Hematopoietic multipotent progenitor cell treated with erythropoietin and hydrocortisone succinate and interleukin-3 and kit ligand, for 4 days (in vitro differentiated cells): ENCODE data around the gene RAD17.
"Not testable (repeated sequence)": the region's sequence is repeated elsewhere in the genome, so short reads cannot be mapped to it uniquely, and the experiment has no call there.

Experiments used
- DNase-seq: peaks from one replicate; pipeline ENCODE4 v3.0.0-alpha.2; 2015

Gene RAD17, protein sequence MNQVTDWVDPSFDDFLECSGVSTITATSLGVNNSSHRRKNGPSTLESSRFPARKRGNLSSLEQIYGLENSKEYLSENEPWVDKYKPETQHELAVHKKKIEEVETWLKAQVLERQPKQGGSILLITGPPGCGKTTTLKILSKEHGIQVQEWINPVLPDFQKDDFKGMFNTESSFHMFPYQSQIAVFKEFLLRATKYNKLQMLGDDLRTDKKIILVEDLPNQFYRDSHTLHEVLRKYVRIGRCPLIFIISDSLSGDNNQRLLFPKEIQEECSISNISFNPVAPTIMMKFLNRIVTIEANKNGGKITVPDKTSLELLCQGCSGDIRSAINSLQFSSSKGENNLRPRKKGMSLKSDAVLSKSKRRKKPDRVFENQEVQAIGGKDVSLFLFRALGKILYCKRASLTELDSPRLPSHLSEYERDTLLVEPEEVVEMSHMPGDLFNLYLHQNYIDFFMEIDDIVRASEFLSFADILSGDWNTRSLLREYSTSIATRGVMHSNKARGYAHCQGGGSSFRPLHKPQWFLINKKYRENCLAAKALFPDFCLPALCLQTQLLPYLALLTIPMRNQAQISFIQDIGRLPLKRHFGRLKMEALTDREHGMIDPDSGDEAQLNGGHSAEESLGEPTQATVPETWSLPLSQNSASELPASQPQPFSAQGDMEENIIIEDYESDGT

DNA sequence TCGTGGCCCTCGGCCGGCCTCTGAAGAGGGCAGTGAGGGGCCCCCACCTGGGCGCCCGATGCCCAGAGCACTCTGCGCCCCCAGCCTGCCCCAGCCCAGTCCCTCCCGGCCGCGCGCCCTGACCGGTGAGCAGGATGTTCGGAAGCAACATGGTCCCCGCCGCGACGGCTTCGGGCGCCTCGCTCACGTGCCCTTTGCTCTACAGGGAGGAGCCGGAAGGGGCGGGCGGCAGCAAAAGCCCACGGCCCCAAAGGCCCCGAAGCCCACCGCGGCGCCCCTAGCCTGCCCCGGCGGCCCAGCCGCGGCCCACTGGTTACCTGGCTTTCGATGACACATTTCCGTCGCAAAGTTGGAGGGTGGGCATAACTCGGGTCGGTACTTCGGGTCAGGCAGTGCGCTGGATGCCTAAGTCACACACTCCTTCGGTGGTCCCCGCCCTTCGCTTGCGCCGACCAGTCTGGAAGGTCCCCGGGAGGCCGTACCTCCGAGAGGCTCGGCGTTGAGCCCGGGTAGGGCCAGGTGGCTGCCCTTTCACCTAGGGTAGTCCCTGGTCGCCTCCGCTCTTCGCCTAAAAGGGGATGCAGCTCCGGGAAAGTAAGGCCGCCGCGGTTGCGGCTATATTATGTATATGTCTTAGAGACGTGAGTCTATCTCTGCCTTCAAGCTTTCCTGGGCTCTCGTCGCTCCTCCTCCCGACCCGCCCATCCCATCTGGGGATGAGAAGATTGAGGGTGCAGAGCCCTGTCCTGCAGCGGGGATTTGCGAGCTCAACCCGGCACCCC lies at the start of gene RAD17, which contains the start of the genes AK6 and TAF9:
Gene RAD17, plus strand, starts transcription at position 479 of the 782 bp plus-strand sequence. CDS start 2,391 bp downstream, outside the sequence.
Gene AK6, minus strand, starts transcription at position 181 of the 782 bp plus-strand sequence. Its CDS starts 30 bp downstream, at position 151.
Gene TAF9, minus strand, starts transcription at position 181 of the 782 bp plus-strand sequence. CDS start 3,783 bp downstream, outside the sequence.
- peak; percentile 96 for DNase-seq

DNA sequence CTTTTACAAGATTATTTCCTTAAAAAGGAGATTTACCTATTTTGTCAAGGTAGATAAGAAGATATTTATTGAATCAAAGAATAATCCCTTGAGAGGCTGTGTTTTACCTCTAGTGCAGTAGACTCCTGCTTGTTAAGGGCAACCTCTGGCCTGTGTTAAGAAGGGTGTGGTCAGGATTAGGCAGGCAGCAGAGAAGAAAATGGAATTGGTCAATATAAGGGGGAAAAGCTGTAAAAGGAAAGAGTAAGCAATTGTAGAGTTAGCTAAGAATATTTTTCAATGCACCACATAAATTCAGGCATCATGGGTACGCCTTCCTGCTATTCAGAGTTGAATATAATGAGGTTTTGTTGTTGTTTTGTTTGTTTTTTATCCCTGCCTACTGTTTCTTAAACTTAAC lies 43.3 kb upstream of the RAD17 start:
- DNase-seq = no peak

DNA sequence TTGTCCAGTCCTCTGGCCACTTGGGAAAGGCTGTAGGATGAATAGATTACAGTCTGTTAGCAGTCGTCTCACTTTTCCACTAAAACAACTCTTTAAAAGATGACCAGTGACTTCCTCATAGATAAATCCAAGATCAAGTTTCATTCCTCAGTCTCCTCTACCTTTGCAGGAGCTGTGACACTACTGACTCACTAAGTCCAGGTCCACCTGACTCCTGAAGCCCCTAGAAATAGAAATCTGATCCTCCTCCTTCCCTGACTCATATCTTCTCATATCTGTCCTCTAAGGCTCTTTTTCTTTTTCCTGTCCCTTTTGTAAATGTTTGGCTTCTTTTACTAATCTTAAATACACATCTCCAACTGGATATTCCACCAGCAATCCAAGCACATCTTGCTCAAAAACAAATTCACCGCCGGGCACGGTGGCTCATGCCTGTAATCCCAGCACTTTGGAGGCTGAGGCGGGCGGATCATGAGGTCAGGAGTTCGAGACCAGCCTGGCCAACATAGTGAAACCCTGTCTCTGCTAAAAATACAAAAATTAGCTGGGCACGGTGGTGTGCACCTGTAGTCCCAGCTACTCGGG lies 39.6 kb upstream of the RAD17 start:
- DNase-seq = no peak

DNA sequence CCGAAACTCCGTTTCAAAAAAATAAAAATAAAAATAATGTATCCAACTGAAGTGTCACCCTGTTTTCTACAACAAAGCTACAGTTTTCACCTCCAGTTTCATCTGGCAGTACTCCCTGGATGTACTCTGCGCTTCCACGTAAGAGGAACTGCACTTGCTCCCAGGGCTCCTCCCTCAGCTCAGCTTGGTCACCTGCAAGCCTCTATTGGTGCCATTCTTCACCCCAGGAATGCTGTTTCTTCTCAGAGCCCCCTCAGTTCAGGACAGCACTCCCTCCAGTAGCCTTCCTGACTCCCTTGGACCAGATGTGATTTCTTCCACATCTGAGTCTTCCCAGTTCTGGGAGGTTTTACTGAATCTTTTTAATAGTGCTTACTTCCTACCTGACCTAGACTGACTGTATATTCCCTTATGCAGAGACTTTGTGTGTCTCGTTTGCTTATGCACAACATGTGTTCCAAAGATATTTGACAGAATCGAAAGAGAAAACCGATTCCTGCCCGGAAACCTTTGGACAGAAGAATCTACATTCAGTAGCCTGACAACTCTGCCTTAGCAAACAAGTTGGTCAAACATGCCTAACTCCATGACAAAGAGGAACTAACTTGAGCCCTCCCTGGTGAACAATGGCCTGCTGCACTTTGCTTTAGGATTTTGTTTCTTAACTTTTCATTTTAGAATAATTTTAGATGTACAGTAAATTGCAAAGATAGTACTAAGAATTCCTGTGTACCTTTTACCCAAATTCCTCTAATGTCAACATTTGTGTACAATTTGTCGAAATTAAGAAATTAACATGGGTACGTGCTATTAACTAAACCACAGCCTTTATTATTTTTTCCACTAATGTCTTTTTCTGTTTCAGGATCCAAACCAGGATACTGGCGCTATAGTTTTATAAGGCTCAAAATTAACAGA lies 37.8 kb upstream of the RAD17 start:
- DNase-seq = peak; percentile 65

DNA sequence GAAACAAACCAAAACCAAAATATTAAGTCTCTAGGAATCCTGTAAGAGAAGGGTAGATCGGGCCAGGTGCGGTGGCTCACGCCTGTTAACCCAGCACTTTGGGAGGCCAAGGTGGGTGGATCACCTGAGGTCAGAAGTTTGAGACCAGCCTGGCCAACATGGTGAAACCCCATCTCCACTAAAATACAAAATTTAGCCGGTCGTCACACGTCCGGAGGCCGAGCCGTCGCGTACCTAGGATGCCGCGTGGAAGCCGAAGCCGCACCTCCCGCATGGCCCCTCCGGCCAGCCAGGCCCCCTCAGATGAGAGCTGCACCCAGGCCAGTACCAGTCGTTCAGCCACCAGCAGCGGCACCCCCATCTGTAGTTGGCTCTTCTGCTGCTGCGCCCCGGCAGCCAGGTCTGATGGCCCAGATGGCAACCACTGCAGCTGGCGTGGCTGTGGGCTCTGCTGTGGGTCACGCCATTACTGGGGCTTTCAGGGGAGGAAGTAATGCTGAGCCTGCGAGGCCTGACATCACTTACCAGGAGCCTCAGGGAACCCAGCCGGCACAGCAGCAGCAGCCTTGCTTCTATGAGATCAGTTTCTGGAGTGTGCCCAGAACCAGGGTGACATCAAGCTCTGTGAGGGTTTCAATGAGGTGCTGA lies 35.8 kb upstream of the RAD17 start:
- not testable (repeated sequence) for DNase-seq

DNA sequence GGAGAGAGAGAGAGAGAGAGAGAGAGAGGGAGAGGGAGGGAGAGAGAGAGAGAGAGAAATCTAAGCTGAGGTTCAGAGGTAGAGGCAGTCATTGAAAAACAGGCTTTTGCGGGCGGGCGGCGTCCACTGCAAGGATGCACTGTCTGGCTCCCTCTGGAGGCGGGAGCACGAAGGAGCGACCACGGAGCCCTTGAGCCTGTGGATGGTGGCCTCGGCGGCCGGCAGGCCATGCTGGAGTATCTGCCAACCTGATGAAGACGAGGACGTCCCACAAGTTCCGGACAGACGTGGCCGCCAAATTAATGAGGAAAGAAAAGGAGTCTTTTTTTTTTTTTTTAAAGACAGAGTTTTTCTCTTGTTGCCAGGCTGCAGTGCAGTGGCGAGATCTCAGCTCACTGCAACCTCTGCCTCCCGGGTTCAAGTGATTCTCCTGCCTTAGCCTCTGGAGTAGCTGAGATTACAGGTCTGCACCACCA lies 34.8 kb upstream of the RAD17 start:
- peak; percentile 93 for DNase-seq

DNA sequence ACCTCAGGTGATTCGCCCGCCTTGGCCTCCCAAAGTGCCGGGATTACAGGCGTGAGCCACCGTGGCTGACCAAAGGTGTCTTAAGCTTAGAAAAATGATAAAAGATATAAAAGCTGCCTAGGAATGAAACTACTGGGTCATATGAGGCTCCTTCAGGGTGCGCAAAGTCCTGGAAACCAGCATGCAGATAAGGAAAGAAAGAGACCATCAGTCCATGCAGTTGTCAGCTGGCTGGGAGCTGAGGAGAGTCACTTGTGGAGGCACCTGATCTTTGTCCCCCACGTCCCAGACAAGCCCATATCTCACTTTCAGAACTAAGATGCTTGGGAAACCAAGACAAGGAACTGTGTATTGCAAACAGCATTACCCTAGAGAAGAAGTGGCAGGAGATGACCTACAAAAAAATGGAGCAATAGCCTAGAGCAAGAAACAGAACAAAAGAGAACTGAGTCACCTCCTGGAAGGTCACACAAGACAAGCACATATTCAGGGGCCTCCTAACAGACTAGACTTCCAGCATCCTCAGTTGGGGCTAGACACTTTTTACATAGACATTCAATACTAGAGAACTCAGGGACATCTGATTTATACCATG lies 34.2 kb upstream of the RAD17 start:
- no peak for DNase-seq

DNA sequence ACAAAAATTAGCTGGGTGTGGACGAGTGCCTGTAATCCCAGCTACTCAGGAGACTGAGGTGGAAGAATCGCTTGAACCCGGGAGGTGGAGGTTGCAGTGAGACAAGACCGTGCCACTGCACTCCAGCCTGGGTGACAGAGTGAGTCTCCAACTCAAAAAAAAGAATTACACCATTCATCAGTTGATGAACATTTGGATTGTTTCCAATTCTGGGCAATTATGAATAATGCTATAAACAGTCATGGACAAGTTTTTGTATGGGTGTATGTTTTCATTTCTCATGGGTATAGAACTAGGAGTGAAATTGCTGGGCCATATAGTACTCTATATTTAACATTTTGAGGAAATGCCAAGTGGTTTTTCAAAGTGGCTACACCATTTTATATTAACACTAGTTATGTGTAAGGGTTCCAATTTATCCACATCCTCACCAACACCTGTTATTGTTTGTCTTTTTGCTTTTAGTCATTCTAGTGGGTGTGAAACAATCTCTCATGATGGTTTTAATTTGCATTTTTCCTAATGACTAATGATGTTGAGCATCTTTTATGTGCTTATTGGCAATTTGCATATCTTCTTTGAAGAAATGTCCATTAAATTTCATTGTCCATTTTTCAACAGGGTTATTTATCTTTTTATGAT lies 28.0 kb upstream of the RAD17 start:
- no peak for DNase-seq

DNA sequence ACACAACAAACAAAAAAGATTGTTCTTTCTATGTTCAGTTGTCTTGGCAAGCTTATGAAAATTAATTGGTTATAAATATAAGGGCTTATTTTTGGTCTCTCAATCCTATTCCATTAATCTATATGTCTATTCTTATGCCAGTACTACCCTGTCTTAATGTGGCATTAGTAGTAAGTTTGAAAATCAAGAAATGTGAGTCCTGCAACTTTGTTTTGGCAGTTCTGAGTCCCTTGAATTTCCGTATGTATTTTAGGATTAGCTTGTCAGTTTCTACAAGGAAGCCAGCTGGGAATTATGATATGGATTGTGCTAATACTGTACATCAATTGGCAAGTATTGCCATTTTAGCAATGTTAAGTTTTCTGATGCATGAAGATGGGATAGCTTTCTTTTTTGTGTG lies 26.5 kb upstream of the RAD17 start:
- no peak for DNase-seq

DNA sequence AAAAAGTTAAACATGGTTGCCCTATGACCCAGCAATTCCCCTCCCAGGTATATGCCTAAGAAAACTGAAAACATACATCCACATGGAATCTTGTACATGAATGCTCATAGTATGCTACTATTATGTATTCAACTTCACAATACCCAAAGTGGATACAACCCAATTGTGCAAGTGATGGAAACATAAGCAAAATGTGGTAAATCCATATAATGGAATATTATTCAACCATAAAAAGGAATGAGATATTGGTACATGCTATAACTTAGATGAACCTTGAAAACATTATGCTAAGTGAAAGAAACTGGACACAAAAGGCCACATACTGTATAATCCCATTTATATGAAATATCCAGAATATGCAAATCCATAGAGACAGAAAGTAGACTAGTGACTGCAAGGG lies 19.0 kb upstream of the RAD17 start:
- no peak for DNase-seq

DNA sequence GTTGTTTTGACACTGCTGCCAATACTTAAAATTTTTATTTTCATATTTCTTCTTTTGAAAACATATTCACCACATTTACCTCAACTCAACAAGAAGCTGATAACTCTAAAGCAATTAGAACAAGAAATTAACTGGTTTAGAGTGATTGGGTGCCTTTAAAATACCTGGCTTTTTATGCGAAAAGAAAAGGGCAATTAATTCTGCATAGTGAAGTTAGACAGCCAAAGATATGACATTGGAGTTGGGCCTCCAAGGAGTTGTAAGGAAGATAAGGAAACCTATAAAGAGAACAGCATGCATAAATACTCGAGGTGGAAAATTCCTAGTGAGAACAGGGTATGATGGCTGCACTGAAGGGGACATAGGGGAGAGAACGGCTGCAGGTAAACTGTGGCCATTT lies 9.9 kb upstream of the RAD17 start:
- no peak for DNase-seq

DNA sequence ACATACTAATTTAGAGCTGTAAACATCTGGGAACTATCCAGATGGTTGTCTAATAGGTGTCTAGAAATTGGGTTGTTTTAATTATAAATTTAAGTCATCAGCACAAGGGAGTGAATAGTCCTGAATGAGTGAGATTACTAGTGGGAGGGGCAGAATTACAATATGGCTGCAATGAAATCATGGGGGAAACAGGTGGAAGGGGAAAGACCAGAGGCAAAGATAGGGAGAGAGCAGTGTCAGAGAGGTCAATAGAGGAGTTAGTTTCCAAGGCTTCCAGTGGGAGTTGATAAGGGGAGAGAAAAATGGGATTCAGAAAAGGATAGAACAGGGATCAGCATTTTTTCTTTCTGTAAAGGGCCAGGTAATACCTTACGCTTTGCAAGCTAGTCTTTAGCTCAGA lies 9.2 kb upstream of the RAD17 start:
- no peak for DNase-seq

DNA sequence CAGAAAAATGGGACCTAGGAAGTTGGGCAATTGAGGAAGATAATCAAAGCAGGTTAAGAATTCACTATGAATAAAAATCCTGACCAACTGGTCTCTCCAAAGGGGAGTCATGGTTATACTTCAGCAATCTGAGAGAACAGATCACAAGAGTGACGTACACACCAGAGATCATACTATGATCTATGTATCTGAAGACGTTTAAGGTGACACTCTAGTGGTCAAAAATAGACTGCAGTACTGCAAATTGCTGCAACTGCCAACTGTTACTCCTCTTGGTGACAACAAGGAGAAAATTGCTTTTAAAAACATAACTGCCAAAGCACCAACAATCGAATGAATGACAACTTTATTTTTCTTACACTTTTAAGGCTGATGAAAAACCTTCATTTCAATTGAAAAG lies 5.2 kb upstream of the RAD17 start:
- peak; percentile 75 for DNase-seq

DNA sequence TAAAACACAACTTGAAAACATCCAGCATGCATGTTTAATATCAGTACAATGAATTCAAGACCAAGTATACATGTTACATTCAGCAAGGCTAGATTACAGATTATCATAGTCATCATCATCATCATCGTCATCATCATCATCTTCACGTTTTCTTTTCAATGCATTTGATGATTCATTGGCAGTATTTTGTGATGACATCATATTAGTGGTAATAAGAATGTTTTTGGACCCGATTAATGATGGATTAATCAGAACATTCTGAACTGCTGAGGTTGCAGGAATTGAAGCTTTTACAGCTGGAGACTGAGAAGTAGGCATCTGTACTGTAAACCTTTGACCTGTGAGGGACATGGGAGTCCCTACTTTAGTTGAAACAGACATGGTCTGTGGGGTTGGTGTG lies 4.8 kb upstream of the RAD17 start:
- DNase-seq = no peak

DNA sequence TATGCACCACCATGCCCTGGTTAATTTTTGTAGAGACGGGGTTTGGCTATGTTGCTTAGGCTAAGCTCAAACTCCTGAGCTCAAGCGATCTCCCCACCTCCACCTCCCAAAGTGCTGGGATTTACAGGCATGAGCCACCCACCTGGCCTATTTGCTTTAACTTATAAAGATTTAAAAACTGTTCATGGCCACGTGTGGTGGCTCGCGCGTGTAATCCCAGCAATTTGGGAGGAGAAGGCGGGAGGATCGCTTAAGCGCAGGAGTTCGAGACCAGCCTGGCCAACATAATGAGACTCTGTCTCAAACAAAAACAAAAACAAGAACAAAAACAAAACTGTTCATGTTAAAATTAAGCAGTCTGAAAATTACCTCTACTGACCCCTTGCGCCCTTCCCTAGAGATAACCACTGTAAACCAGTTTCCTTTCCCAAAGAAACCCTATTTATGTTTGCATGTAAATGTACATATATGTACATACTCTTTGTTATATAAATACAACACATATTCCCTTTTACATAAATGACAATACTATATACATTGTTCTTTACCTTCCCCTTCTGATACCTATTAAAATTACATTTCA lies 1.8 kb upstream of the RAD17 start:
- peak; percentile 45 for DNase-seq

DNA sequence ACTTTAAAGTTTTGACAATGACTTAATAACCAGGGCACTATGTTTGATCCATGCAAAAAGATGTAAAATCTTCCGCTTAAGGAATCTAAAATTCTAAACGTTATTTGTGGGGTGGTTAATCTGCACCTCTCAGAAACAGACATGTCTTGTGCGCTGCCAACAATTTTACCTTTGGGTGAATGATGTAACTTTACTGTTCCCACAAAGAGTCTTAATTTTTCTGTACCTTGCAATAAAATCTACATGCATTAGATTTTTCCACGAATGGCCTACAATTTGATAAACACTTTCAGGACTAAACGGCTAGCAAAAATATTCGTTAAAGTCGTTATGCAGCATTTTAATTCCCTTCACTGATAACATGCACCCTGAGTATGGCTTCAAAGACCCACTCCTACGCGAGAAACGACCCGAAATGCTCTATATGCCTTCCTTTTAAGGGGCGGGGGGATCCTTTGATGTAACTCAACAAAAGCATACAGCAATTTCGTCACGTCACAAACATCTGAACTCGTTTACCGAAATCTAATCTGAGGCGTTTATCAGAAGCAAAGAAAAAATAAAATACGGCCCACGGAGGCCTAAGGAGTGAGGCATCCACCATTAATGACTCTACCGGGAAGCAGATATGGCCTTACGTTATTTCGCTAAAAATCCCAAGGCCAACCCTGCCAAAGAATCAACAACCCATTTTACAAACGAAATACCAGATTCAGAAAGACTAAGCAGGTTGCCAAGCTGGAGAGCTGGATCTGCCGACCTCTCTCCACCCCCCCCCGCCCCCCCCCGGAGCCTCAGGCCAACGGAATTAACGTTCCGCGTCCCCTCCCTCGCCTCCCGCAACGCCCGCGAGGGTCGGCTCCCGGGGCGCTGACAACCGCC lies 919 bp upstream of the RAD17 start:
- DNase-seq = peak; percentile 66

DNA sequence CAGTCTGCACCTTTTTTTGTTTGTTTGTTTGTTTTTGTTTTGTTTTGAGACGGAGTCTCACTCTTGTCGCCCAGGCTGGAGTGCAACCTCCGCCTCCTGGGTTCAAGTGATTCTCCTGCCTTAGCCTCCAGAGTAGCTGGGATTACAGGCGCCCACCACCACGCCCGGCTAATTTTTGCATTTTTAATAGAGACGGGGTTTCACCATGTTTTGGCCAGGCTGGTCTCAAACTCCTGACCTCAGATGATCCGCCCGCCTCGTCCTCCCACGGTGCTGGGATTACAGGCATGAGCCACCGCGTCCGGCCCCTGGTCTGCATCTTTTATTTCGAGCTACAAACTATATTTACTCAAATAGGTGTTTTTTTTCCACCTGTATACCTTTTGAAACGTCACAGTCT lies 717 bp downstream of the RAD17 start:
- DNase-seq = not testable (repeated sequence)

DNA sequence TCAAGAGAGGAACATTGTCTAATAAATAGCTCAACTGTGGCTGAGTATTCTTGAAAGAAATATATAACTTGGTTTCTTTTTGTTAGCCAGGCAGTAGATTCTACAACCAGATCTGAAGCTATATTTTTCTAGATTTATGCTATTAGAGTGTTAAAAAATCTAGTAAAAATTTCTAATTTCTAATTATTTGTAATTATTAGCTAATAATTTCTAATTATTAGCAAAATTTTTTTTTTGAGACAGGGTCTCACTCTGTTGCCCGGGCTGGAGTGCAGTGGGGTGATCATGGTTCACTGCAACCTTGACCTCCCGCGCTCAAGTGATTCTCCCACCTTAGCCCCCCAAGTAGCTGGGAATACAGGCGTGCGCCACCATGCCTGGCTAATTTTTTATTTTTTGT lies 2.8 kb downstream of the RAD17 start:
- no peak for DNase-seq
